DOHH2 (cell line): ENCODE data around the gene DGKB.

Experiments
- CTCF ChIP-seq: fragments of 200-600 bp; sonication (generic); IDR thresholded peaks from one replicate; pipeline ENCODE4 v1.5.1; 2014; ENCODE audit warnings: antibody characterized with exemption, mild to moderate bottlenecking, low read depth, low read length; ENCODE audit not compliant: poor library complexity, severe bottlenecking
- EZH2phosphoT487 ChIP-seq: fragments of 200-600 bp; sonication (generic); IDR thresholded peaks from 2 replicates; pipeline ENCODE4 v1.6.1; 2017; ENCODE audit warnings: borderline replicate concordance, mild to moderate bottlenecking, antibody characterized with exemption, low read length, moderate library complexity, mixed read lengths

GRCh38 chr7:14287398-14287797 is 615.2 kb downstream of the DGKB start:
- TF ChIP-seq CTCF, result no peak
- TF ChIP-seq EZH2phosphoT487, result no peak
